HG02938 (cell line): ENCODE results near the gene SND1.

Experiments used
- ATAC-seq: cut with Tn5 transposase; IDR thresholded peaks from one replicate; pipeline ENCODE4 v1.9.1; 2021; ENCODE audit warnings: mild to moderate bottlenecking, moderate library complexity; ENCODE audit not compliant: unreplicated experiment

SND1 gene

DNA sequence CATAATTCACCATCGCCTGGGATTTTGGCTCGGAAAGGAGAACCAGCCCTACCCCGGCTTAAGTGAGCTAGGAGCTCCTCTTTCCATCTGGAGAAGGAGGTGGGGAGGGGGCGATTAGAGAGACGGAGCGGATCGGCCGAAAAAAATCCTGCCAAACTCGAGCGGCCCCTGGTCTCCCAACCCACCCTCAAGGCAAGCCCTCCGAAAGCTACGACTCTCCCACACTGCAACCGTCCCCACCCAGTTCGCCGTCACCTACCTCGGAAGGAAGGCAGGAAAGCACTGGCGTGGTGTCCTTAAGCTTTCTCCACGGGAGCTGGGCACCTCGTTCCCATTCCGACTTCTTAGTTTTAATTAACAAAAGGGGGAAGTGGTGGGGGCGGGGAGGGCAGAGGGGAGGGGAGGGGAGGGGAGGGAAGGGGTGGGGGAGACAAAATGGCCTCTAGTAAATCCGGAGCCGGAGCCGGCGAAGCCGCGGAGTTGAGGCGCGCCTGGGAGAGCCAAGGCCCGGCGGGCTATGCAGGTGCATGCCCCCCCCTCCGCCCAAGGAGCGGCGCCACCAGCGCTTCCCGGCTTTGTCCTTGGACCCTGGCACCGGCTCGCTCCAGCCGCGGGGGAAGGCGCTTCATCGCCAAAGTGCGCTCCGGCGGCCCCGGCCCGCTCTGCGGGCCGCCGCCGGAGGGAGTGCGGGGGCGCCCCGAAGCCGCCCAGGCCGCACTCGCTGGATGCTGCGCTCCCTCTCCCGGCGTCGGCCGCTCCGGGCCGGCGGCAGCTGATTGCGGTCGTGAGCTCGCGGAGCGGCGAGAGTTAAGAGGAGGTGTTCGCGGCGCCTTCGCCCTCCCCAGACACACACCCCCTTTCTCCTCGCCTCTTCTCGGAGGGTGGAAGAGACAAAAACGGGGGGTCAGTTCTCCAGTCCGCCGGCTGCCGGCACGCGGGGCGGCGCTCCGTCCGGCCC, 378.9 kb downstream of the SND1 start, which contains the start of gene LRRC4:
Gene LRRC4, minus strand, starts transcription at position 784 of the 958 bp plus-strand sequence. CDS start 797 bp downstream, outside the sequence.
- peak; percentile 40 for ATAC-seq

DNA sequence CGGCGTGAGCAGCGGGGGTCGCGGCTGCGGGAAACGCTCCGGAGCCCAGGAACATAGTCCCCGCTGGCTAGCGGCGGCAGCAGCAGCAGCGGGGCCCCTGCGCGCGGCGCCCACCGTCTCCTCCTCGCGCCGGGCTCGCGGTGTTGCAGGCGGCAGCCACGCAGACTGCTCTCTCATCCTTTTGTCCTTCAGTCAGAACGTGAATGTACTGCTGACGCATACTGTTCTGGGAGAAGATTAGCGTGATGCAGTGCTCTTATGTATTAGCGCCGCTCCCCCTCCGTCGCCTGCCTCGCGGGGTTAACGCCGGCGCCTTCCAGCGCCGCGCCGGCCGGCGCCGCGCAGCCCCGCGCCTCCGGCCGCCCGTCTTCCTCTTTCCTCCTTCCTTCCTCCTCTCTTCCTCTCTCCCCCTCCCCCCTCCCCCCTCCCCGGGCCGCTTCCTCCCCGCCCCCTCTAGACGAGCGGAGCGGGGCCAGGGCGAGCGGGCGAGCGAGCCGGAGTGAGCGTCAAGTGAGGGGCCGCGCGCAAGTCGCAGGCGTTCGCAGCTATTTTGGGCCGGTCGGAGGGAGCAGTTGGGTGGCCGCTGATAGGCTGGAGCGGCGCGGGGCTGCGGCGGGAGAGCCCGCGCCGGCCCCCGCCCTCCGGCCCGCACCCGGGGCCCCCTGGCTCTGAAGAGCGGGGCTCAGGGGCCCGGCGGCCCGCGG, 380.1 kb downstream of the SND1 start:
- ATAC-seq = peak; percentile 80

DNA sequence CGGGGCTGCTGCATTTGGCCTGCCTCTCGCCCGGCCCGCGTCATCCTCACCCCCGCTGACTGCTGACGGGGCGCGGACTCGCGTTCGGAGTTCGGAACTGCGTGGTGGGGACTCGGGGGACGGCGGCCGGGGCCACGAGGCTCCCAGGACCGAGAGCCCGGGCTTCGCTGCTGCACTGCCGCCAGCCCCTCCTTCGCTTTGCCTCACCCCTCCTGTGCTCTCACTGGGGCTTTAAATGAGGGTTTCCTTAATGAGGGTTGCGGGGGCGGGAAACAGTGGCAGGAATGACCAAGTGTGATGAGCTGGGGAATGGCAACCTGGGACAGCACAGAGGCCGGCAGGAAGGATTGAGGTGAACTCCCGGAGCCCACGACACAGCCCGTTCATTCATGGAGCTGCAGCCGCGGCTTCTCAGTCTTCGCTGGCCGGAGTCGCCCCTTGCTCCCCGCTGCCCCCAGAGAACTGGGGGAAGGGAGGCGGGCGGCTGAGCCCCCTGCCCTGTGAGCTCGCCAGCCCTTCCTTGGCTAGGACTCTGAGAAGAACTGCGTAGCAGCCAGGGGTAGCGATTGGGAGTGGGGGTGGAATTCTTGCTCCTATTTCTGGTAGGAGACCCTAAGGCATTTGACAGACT, 380.7 kb downstream of the SND1 start:
- no peak for ATAC-seq

DNA sequence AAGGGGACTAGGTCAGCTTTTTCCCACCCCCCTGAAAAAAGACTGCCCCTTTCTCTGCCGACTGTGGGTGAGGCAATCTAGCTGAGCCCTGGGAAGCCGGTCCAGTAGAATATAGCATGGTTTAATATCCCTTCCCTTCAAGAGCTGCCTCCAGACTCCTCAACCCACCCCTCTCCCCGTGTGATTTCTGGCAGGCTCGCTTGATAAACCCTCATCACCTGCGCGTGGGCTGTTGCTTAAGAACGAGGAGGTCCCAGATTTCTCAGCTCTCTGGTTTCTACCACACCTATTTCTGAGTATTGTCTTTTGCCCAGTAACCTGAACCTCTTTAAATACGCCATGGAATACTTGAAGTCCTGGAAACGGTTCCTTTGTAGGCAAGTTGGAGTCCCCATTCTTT, 381.3 kb downstream of the SND1 start:
- ATAC-seq = no peak

DNA sequence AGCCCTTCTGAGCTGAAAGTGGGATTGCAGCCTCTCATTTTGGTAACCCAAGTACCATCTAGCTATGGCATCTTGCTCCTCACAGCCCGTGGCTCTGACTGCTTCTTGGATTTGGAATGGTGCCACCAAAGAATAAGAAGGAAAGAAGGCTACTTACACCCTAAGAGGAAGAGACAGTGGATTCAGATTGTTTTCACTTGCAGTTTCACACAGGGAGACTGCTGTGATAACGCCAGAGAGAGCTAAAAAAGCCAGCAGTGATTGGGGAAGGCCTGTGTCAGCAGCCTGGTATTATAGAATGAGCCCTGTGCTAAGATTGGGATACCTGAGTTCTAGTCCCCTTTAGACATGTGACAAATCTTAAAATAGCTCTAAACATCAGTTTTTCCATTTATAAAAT, 382.8 kb downstream of the SND1 start:
- ATAC-seq = no peak

DNA sequence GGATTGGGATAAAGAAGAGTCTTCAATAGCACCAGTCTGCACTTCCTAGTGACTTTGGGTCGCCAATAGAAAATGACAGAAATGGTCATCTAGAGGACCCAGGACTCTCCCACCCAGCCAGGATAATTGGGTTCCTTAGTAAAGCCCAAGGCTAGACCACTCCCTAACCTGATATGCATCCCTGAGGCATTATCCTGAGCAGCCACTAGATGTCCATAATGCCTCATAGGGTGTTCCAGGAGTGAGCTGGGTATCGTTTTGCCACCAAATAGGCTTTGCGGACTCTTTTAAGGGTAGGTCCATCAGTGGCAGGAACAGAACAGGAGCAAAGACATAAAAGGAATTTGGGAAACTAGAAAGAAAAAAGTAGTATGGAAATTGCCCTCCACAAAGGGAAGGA, 383.7 kb downstream of the SND1 start:
- ATAC-seq = no peak

DNA sequence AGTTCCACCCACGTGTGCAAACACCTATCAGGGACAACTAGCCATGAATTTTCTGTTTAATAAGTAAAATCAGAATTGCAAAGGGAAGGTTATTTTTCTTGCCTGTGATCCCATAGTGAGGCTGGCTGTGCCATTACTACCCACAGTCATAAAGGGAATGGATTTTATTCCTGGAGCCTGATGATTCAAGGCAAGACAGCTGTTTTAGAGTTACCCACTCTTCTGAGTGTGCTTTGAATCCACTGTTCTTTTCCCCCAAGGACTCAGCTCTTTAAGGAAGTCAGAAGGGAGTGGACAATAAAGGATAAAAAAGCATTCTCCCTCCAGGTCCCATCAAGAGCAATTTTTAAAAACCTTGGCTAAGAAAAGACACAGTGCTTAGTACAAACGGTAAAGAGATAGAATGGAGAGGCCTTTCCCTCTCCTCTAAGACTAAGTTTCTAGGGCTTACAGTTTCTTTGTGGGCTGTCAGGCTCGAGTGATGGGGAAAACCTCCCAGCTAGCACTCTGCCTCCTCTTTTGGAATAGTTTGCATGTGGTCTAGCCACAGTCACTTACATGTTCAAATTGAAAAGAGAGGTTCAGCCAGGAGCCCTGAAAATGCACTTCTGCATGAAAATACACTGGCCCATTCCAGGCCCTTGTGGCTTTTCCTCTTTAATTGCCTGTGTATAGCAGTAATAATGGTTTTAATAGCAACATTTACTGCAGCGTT, 384.4 kb downstream of the SND1 start:
- ATAC-seq = no peak

DNA sequence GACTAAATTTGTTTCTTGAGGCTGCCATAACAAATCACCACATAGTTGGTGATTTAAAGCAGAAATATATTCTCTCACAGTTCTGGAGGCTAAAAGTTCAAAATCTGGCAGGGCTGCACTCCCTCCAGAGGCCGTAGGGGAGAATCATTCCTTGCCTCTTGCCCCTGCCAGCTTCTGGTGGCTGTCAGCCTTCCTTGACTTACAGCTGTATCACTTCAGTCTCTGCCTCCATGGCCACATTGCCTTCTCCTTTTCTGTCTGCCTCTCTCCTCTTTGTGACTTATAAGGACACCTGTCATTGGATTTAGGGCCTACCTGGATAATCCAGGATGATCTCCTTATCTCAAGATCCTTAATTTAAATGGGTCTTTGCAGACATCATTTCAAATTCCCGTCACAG, 385.1 kb downstream of the SND1 start:
- no peak for ATAC-seq

DNA sequence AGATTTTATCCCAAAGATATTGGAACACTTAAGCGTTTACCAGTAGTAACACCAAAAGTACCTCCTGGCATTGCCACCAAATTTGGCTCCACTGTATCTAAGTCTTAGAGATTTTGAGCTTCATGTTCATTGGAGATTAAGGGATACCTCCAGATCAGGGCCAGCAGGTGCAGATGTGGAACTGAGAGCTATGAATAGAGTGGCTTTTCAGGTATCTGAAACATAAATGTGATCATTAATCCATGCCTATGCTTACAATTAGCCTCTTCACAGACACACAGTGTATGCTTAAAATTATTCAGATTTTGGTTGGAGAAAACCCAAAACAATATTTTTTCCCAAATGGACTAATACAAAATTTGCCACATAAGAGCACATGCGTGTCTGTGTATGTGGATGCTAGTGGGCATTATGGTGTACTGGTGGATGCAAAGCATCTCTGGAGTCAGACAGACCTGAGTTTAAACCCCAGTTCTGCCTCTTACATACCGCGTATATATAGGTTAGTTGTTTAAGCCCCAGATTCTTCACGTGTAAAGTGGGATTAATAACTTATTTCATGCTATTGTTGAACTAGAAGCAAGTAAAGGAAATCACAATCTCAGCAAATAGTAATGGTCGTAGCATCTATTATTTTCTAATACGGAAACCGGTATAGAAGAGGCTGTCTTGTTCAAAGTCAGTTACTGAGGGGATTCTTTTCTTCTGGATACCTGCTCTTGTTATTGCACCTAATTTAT, 386.1 kb downstream of the SND1 start:
- peak; percentile 58 for ATAC-seq

DNA sequence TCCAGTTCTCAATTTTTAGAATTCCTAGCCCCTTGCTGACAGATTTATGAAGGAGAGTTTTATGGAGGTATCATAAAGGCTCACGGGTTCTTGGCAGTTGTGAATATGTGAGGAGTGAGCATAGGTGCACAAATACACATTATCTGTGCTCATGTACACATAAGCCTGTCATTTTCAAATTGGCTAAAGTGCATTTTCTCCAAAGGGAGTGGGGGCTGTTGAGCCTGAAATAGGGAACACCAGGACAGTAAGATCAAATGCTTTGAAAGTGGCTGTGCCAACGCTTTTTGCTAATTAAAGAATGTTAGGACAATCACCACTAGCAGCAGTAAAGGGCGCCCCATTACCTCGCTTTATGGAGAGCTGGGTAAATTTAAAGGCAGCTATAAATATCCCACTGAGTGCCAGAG, 387.6 kb downstream of the SND1 start:
- ATAC-seq = no peak

DNA sequence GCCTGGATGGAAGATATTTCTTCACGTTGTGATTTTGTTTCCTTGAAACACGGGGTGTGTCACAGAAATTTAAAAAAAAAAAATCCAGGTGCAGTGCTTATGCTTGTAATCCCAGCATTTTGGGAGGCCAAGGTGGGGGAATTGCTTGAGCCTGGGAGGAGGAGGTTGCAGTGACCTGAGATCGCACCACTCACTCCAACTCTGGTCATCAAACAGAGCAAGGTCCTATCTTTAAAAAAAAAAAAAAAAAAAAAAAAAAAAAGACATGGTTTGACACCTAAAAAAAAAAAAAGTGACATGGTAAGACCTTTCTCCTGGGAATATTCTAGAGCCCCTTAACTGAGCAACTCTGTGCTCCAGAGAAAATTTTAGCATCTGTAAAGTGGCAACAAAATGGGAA, 388.2 kb downstream of the SND1 start:
- ATAC-seq = no peak

DNA sequence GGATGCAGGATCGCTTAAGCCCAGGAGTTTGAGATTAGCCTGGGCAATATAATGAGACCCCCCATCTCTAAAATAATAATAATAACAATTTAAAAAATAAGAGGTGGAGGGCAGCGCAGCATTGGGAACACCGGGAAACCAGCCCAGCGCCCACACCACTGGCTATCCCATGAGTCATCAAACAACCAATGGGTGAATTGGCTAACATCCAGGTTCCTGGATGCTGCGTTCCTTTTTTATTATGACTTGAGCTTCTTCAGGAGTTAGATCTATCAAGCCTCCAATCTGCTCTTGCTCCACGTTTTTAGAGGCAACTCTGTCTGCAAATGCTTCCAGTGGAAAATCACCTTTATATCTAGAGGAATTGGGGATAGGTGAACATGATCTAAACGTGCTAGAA, 389.2 kb downstream of the SND1 start:
- no peak for ATAC-seq

DNA sequence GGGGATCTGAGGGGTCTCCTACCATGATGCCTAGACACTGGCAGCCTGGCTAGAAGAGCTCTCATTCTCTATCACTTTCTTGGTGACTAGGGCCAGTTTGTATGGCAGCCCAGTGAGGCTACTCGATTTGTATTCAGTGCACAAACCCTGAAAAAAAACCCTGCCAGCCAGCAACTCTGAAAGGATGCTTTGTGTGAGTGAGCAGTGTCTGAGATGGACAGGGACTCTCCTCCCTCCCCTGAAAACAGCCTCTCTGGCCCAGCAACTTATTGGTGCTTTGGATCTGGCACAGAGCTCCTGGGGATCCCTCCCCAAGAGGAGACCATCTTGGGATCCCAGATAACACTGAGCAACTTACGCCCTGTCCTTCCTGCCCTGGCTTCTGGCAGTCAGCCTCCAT, 390.0 kb downstream of the SND1 start:
- ATAC-seq = no peak

DNA sequence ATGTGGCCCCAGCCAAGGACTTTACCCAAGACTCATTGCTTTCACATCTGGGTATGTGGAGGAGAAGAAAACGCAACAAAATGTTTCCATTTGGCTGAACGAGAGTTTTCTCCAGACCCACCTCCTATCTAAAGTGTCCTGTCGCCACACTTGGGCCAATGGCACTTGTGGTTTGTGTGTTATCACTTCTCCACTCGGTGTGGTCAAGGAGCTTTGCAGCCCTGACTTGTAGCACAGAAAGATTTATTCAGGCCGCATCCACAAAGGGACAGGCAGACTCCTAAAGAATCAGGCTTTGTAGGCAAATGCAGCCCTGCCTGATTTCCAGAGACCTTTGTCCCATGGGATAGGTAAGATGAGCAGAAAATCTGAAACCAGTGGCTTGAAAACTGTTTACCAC, 392.1 kb downstream of the SND1 start:
- no peak for ATAC-seq

DNA sequence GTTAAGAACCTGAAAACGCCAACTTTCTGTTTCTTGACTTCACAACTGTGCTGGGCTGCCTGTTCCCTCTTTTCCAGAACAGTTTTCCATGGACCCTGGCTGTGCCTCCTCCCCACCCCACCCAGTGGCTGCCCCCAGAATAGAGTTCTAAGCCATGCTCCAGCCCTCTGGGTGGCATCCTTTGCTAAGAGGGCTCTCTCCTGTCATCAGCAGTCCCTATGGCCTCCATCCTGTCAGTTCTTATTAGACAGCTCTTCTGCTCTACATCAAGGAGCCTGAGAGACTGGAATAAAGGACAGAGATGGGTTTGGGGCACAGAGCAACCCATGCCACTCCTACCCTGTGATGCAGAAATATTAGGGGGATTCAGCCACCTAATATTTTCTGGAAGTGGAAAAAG, 393.2 kb downstream of the SND1 start:
- ATAC-seq = no peak

DNA sequence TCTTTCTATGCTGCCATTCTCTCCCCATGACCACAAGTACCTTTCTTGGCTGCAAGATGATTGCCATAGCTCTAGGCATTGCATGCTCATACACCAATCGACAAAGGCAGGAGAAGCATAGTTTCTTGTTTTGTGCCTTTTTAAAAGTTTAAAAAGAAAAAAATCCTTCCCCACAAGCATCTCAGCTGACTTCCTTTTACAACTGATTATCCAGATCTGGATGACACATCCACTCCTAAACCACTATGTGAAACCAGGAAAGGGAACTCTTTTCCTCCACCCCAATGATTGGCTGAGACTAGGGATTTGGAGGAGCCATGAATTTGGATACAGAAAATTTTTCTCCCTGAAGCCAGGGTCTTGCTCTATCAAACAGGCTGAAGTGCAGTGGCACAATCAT, 393.8 kb downstream of the SND1 start:
- ATAC-seq = no peak

DNA sequence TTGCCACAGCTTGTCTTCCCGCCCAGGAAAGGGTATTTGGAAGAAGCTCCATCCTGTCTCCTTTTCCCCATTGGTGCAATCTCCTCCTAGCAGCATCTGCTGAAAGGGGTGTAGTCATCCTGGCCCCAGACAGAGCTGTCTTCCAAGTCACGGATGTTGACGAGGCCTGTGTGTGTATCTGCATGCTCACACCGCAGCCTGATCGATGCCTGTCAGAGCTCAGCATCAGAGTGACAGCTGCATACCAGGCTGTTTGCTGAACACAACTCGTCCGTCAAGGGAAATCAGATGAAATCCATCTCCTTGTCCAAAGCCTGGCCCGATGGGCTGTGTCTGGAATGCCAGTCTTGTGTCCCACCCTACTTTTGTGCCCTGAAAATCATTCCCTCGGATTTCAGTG, 400.4 kb downstream of the SND1 start:
- ATAC-seq = no peak

DNA sequence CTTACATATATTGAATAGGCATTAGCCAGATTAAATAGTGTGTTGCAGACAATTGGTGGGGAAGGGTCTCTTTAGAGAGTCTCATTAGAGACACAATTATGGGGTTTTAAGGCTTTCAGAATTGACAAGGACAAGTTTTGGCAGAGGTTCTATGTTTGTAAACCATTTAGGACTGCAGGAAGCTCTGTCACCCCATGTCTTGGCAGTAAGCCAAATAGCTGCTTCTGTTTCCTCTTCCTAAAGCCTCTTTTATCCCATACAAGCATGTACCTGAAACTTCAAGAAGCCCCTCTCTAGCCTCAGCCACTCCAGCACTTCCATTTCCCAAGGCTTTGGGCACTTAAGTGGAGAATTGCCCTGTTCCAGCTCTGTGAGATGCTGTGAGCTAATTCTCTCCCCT, 401.0 kb downstream of the SND1 start:
- no peak for ATAC-seq

DNA sequence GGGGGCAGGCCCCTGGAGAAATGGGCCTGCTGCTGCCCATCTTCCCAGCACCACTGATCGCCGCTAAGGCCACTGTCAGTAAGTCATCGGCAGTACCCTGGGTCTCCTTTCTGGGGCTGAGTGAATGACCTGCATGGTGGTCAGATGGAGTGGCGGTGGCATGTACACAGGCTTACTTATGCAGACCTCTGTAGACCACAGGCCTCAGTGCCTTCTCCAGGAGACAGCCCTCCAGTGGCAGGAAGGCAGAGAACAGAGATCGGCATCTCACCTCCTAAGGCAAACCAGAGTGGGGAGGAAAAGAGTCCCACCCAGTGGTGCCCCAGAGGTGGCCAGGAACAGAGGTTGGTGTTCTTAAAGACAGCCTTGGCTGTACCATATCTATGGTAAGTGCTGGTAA, 402.0 kb downstream of the SND1 start:
- ATAC-seq = no peak

DNA sequence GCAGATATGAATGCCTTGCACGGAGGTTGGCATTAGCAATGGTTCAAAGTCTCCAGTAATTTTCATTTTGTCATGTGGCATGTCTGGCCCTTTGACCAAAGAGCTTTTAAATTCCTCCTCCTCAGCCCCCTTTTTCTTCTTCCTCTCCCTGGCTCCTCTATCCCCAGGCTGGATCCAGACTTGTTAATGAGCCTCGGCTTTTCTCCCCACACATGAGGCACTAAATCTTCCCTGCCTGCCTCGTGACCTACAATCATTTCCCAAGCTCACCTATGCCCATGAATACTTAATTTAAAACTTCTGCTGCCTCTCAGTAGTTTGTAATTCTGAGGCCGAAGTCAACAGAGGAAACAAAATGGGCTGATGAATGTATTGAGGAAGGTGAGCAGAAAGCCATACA, 402.5 kb downstream of the SND1 start:
- ATAC-seq = no peak
